PC-3 (cell line): Measurements from ENCODE around the gene CLN6.

Source experiments
- EZH2 ChIP-seq: fragments of 300-600 bp; sonication (generic); IDR thresholded peaks from one replicate; pipeline ENCODE4 v1.6.1; 2017; ENCODE audit warnings: antibody characterized with exemption, mild to moderate bottlenecking, low read length; ENCODE audit not compliant: unreplicated experiment
- EZH2phosphoT487 ChIP-seq: fragments of 300-600 bp; sonication (generic); IDR thresholded peaks from 2 replicates; pipeline ENCODE4 v1.6.1; 2018; ENCODE audit warnings: mild to moderate bottlenecking, antibody characterized with exemption, low read length, borderline replicate concordance
- TF ChIP-seq, protein P1 (sequence below): fragments of 300-600 bp; sonication (generic); conservative IDR thresholded peaks from 2 replicates; pipeline ENCODE4 v1.5.1; 2017; ENCODE audit warnings: antibody characterized with exemption, low read depth, mild to moderate bottlenecking, low read length

DNA sequence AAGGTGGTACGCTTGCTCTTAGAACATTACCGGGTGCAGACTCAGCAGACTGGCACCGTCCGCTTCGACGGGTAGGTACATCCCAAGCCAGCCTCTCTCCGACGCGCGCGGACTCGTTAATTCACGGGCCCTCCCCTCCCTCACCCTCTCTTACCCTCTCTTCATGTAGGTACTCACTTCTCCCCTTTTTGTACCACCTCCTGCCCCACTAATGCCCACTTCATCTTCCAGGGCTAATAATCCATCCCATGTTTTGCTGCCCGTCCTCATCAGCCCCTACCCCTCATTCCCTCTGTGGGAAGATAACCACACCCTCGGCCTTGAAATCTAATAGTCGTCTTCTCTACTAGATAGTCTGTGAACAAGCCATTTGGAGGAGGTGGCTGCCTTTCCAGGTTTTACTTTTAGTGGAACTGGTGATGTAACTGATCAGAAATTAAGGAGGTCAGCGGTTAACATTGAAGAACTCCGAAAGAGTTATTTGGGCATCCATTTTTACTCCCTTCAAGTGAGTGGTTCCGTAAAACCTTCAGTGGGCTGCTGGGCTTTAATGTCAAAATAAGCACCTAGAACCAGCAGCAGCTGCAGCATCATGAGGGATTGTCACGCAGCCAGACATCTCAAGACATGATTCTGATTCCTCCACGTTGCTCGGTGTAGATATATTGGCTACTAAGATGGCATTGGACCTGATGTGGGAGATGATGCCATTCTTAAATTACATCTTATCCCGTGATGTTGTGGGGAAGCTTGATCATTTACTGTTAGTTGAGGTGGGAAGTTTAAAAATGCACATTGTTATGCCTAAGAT, 49.3 kb upstream of the CLN6 start:
- TF ChIP-seq, protein P1, sequence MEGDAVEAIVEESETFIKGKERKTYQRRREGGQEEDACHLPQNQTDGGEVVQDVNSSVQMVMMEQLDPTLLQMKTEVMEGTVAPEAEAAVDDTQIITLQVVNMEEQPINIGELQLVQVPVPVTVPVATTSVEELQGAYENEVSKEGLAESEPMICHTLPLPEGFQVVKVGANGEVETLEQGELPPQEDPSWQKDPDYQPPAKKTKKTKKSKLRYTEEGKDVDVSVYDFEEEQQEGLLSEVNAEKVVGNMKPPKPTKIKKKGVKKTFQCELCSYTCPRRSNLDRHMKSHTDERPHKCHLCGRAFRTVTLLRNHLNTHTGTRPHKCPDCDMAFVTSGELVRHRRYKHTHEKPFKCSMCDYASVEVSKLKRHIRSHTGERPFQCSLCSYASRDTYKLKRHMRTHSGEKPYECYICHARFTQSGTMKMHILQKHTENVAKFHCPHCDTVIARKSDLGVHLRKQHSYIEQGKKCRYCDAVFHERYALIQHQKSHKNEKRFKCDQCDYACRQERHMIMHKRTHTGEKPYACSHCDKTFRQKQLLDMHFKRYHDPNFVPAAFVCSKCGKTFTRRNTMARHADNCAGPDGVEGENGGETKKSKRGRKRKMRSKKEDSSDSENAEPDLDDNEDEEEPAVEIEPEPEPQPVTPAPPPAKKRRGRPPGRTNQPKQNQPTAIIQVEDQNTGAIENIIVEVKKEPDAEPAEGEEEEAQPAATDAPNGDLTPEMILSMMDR = no peak; the same call in 1 of the 2 replicates
- TF ChIP-seq EZH2 (no peak), EZH2phosphoT487 (no peak)
